Peyer's patch (tissue), 4 donors: ENCODE results near the gene APH1B. TPM values are rescaled to one million over a fixed set of nuclear protein-coding genes. Genes with fewer than 3 reads are reported as not detected.

Experiments
- DNase-seq, 3 donors: peaks; one replicate each; pipeline ENCODE4 v3.0.0-alpha.2; 2017 to 2019
- H3K27ac ChIP-seq, 4 donors: fragments of 200-600 bp; sonication (generic); one replicate each; pipeline ENCODE4 v1.5.1; 2016 to 2019
- H3K27me3 ChIP-seq, 2 donors: fragments of 200-600 bp; sonication (generic); one replicate each; pipeline ENCODE4 v1.5.1; 2019
- H3K36me3 ChIP-seq, 3 donors: fragments of 200-600 bp; sonication (generic); one replicate each; pipeline ENCODE4 v1.5.1; 2016 to 2019
- H3K4me1 ChIP-seq, 4 donors: fragments of 200-600 bp; sonication (generic); one replicate each; pipeline ENCODE4 v1.5.1; 2016 to 2019
- H3K4me3 ChIP-seq, 4 donors: fragments of 200-600 bp; sonication (generic); 1 replicate in 3 of 4; 2 replicates in 1 of 4; pipeline ENCODE4 v1.5.1; 2016 to 2019; ENCODE audit warnings: mild to moderate bottlenecking in 1 of 4
- H3K9me3 ChIP-seq, 4 donors: fragments of 200-600 bp; sonication (generic); one replicate each; pipeline ENCODE4 v1.5.1; 2016 to 2019; ENCODE audit warnings: mild to moderate bottlenecking in 1 of 4
- POLR2A ChIP-seq, 2 donors: fragments of 450-650 bp; IDR thresholded peaks; one replicate each; pipeline ENCODE4 v1.5.1; 2017; ENCODE audit warnings: antibody characterized with exemption in 2 of 2, mild to moderate bottlenecking in 2 of 2, moderate library complexity in 2 of 2
- total RNA-seq, 4 donors: library from RNA; depleted of rRNA; stranded (reverse); fragments of >200 nt; gene quantifications; one replicate each; pipeline ENCODE4 v1.1.0, GENCODE V29; 2016
- TF ChIP-seq, protein P1 (sequence below), 6 experiments: fragments of 450-650 bp in 4 of 6; fragments of 200-600 bp in 2 of 6; sonication (generic) in 1 of 6; IDR thresholded peaks; one replicate each; pipeline ENCODE4 v1.5.1; 2017 to 2019; ENCODE audit warnings: antibody characterized with exemption in 6 of 6, mild to moderate bottlenecking in 3 of 6, moderate library complexity in 1 of 6

APH1B gene
- total RNA-seq: 1 to 10 TPM; 3.3 to 4.8 (median 3.9) TPM

- Histone ChIP-seq H3K27ac (peak within 1 kb of the TSS; percentile 76 to 89 (median 85)), H3K4me3 (peak within 1 kb of the TSS; percentile 83 to 91 (median 86)), H3K27me3 (no peaks in the 10 kb centered on the region), H3K36me3 (no peaks in the 10 kb centered on the region), H3K4me1 (peaks cover 0 to 7% (median 2%) of the 10 kb centered on the region in 4 donors), H3K9me3 (no peaks in the 10 kb centered on the region)
- DNase-seq: peak; percentile 86 to 93 (median 90)
- peak; percentile 24 to 47 for TF ChIP-seq POLR2A (IDR thresholded peaks at IDR 0.05)
- TF ChIP-seq, protein P1, sequence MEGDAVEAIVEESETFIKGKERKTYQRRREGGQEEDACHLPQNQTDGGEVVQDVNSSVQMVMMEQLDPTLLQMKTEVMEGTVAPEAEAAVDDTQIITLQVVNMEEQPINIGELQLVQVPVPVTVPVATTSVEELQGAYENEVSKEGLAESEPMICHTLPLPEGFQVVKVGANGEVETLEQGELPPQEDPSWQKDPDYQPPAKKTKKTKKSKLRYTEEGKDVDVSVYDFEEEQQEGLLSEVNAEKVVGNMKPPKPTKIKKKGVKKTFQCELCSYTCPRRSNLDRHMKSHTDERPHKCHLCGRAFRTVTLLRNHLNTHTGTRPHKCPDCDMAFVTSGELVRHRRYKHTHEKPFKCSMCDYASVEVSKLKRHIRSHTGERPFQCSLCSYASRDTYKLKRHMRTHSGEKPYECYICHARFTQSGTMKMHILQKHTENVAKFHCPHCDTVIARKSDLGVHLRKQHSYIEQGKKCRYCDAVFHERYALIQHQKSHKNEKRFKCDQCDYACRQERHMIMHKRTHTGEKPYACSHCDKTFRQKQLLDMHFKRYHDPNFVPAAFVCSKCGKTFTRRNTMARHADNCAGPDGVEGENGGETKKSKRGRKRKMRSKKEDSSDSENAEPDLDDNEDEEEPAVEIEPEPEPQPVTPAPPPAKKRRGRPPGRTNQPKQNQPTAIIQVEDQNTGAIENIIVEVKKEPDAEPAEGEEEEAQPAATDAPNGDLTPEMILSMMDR (IDR thresholded peaks at IDR 0.05): peak in 1 of 6 experiments; percentile 4
These were observed at the start of gene APH1B for GRCh38 chr15:63277038-63277892. Gene APH1B (plus strand): TSS chr15:63277605. CDS start chr15:63277624, 19 bp downstream.

GRCh38 chr15:63227689-63228088 is 49.7 kb upstream of the APH1B start:
- no peak overlapping the region for H3K27ac ChIP-seq
- no peak for TF ChIP-seq POLR2A (IDR thresholded peaks at IDR 0.05)
- TF ChIP-seq, protein P1 (IDR thresholded peaks at IDR 0.05): no peak
- no peaks in the 10 kb centered on the region for H3K9me3 ChIP-seq
- no peak for DNase-seq
- H3K4me1 ChIP-seq: peaks cover 0 to 11% (median 0%) of the 10 kb centered on the region in 4 donors
- no peaks in the 10 kb centered on the region for H3K36me3 ChIP-seq
- H3K27me3 ChIP-seq: no peaks in the 10 kb centered on the region
- H3K4me3 ChIP-seq: no peak overlapping the region

DNA sequence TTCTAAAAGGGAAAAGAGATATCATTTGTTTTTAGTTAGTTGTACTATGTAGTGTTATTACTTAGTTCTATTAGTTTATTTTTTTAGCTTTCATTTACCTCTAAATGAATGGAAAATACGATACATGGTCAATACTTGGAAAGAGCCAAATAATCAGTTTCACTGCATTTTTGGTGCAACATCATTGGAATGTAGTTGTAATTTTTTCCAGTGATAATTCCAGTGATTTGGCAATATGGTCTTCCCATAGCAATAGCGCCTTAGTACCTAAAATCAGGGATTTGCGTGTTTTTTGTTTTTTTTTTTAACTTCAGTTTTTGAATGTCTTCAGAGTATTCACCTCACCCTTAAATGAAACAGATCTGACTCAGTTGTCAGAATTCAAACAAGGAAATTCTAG is 46.2 kb upstream of the APH1B start:
- no peak for DNase-seq
- Histone ChIP-seq H3K4me1 (peaks cover 0 to 29% (median 9%) of the 10 kb centered on the region in 4 donors), H3K4me3 (no peak overlapping the region), H3K27ac (peak overlapping the region in 1 of 4 donors; percentile 34), H3K9me3 (no peaks in the 10 kb centered on the region), H3K27me3 (no peaks in the 10 kb centered on the region), H3K36me3 (no peaks in the 10 kb centered on the region)
- TF ChIP-seq, protein P1 (IDR thresholded peaks at IDR 0.05): no peak
- TF ChIP-seq POLR2A (IDR thresholded peaks at IDR 0.05): no peak

DNA sequence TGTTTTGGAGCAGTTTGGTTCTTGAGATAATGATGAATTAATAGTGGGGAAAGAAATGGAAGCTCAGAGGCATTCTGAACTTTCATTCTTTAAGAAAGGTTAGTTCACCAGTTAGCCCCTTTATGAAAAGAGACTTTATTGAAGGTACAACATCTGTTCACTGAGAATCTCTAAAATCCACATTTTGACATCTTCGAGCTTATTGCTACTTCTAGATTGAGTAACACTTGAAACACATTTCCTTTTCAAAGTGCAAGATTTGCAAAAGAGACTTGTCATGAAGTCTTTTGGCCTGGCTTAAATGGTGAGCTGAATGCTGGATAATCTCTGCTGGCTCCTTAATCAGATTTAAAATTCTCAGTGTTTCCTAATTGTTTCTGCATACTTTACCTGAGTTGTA is 45.7 kb upstream of the APH1B start:
- Histone ChIP-seq H3K36me3 (no peaks in the 10 kb centered on the region), H3K9me3 (no peaks in the 10 kb centered on the region), H3K27ac (peak overlapping the region in 3 of 4 donors; percentile 10 to 48 (median 34)), H3K4me3 (no peak overlapping the region), H3K4me1 (peaks cover 0 to 29% (median 9%) of the 10 kb centered on the region in 4 donors), H3K27me3 (no peaks in the 10 kb centered on the region)
- no peak for TF ChIP-seq POLR2A (IDR thresholded peaks at IDR 0.05)
- TF ChIP-seq, protein P1 (IDR thresholded peaks at IDR 0.05): no peak
- DNase-seq: no peak

DNA sequence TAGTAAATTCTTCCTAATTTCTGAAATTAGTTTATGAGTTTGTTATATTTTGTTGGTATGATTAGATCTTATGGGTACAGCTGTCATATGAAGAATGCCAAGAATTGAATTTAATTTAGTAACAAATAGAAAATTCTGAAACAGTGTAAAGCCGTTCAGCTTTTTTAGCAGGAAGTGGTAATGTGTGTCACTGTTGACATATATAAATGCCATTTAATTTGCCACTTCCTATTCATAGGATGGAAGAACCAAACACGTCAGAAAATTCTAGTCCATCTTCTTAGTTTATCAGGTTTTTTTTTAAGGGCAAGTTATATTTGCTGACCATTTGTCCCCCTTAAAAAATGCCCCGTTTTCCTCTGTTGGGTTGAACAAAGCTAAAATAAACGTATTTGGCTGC is 45.0 kb upstream of the APH1B start:
- H3K9me3 ChIP-seq: no peaks in the 10 kb centered on the region
- H3K27me3 ChIP-seq: no peaks in the 10 kb centered on the region
- H3K4me1 ChIP-seq: peaks cover 0 to 25% (median 9%) of the 10 kb centered on the region in 4 donors
- no peak overlapping the region for H3K4me3 ChIP-seq
- TF ChIP-seq POLR2A (IDR thresholded peaks at IDR 0.05): no peak
- TF ChIP-seq, protein P1 (IDR thresholded peaks at IDR 0.05): no peak
- H3K27ac ChIP-seq: peak overlapping the region in 3 of 4 donors; percentile 0 to 34 (median 20)
- no peak for DNase-seq
- no peaks in the 10 kb centered on the region for H3K36me3 ChIP-seq
